GM12891 (cell line): Measurements from ENCODE around the gene SPARC.

ENCODE experiments used
- POLR2A ChIP-seq: IDR thresholded peaks from 2 replicates; pipeline ENCODE4 v1.6.1; 2011; ENCODE audit warnings: low read depth, low read length, control low read depth
- POLR2AphosphoS5 ChIP-seq: IDR thresholded peaks from 2 replicates; pipeline ENCODE4 v1.6.1; 2011; ENCODE audit warnings: low read depth, low read length, control low read depth
- TAF1 ChIP-seq: IDR thresholded peaks from 2 replicates; pipeline ENCODE4 v1.6.1; 2011; ENCODE audit warnings: low read depth, low read length, control low read depth

- no peak for TF ChIP-seq POLR2AphosphoS5
- TF ChIP-seq POLR2A, result no peak
- TF ChIP-seq TAF1, result no peak
These were observed 59.1 kb downstream of the SPARC start for GRCh38 chr5:151627650-151628049.
